GM23338 (cell line): ENCODE measurements around the gene ACTR1A.

Experiments used
- CREB1 ChIP-seq: fragments of 250-450 bp; sonication (Bioruptor Pico); IDR thresholded peaks from 2 replicates; pipeline ENCODE4 v1.5.0; 2020; ENCODE audit warnings: low read depth, mild to moderate bottlenecking, moderate library complexity
- EZH2 ChIP-seq: fragments of 200-600 bp; sonication (generic); IDR thresholded peaks from one replicate; pipeline ENCODE4 v1.8.0; 2017; ENCODE audit warnings: antibody characterized with exemption, mild to moderate bottlenecking, low read depth; ENCODE audit not compliant: unreplicated experiment
- EZH2phosphoT487 ChIP-seq: fragments of 200-600 bp; sonication (generic); IDR thresholded peaks from one replicate; pipeline ENCODE4 v1.8.1; 2018; ENCODE audit warnings: antibody characterized with exemption; ENCODE audit not compliant: unreplicated experiment
- JUNB ChIP-seq: IDR thresholded peaks from one replicate; pipeline ENCODE4 v1.6.1; 2016; ENCODE audit warnings: antibody characterized with exemption; ENCODE audit not compliant: unreplicated experiment
- NANOG ChIP-seq: IDR thresholded peaks from 2 replicates; pipeline ENCODE4 v1.6.1; 2016; ENCODE audit warnings: antibody characterized with exemption, borderline replicate concordance
- POLR2AphosphoS5 ChIP-seq: IDR thresholded peaks from 2 replicates; pipeline ENCODE4 v1.6.1; 2016; ENCODE audit warnings: antibody characterized with exemption, low read depth
- STAT1 ChIP-seq: IDR thresholded peaks from one replicate; pipeline ENCODE4 v1.6.1; 2016; ENCODE audit warnings: antibody characterized with exemption; ENCODE audit not compliant: unreplicated experiment
- ZNF114 ChIP-seq: fragments of 250-450 bp; sonication (Bioruptor Pico); IDR thresholded peaks from 2 replicates; pipeline ENCODE4 v1.5.0; 2020; ENCODE audit warnings: mild to moderate bottlenecking, moderate library complexity
- ZNF331 ChIP-seq: fragments of 250-450 bp; sonication (Bioruptor Pico); IDR thresholded peaks from 2 replicates; pipeline ENCODE4 v1.5.0; 2020; ENCODE audit warnings: low read depth, mild to moderate bottlenecking, moderate library complexity
- TF ChIP-seq, protein P1 (sequence below), 2 experiments: fragments of 200-600 bp in 1 of 2; sonication (generic) in 1 of 2; conservative IDR thresholded peaks; 2 replicates each; pipeline versions ENCODE4 v1.5.1 to v1.6.1; 2016 to 2017; ENCODE audit warnings: antibody characterized with exemption in 2 of 2, low read depth in 2 of 2, mild to moderate bottlenecking in 2 of 2, moderate library complexity in 1 of 2
- TF ChIP-seq, protein P2 (sequence below): IDR thresholded peaks from one replicate; pipeline ENCODE4 v1.6.1; 2018; ENCODE audit warnings: antibody characterized with exemption; ENCODE audit not compliant: unreplicated experiment
- TF ChIP-seq, protein P3 (sequence below): IDR thresholded peaks from 2 replicates; pipeline ENCODE4 v1.6.1; 2016; ENCODE audit warnings: antibody characterized with exemption
- TF ChIP-seq, protein P4 (sequence below): fragments of 250-450 bp; sonication (Bioruptor Pico); IDR thresholded peaks from 2 replicates; pipeline ENCODE4 v1.5.0; 2020; ENCODE audit warnings: mild to moderate bottlenecking, moderate library complexity

DNA sequence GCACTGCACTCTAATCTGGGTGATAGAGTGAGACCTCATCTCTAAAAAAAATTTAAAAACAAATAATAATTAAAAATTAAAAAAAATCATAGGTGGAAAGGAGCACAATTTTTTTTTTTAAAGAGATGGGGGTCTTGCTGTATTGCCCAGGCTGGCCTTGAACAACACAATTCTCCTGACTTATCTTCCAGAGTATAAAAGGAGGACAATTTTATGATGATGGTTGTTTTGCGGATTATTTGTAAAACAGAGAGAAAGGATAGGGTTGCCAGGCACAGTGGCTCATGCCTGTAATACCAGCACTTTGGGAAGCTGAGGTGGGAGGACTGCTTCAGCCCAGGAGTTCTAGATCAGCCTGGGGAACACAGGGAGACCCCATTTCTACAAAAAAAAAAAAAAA is 5.0 kb downstream of the ACTR1A start:
- TF ChIP-seq, protein P1, sequence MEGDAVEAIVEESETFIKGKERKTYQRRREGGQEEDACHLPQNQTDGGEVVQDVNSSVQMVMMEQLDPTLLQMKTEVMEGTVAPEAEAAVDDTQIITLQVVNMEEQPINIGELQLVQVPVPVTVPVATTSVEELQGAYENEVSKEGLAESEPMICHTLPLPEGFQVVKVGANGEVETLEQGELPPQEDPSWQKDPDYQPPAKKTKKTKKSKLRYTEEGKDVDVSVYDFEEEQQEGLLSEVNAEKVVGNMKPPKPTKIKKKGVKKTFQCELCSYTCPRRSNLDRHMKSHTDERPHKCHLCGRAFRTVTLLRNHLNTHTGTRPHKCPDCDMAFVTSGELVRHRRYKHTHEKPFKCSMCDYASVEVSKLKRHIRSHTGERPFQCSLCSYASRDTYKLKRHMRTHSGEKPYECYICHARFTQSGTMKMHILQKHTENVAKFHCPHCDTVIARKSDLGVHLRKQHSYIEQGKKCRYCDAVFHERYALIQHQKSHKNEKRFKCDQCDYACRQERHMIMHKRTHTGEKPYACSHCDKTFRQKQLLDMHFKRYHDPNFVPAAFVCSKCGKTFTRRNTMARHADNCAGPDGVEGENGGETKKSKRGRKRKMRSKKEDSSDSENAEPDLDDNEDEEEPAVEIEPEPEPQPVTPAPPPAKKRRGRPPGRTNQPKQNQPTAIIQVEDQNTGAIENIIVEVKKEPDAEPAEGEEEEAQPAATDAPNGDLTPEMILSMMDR (conservative IDR thresholded peaks at IDR 0.05; ENCODE audit: low read depth in 2 of 2) = no peak
- TF ChIP-seq POLR2AphosphoS5 (no peak), EZH2 (no peak), EZH2phosphoT487 (no peak), ZNF331 (CRISPR knock-in tag) (no peak), CREB1 (CRISPR knock-in tag) (no peak), ZNF114 (CRISPR knock-in tag) (no peak), NANOG (no peak), JUNB (no peak), STAT1 (no peak)
- TF ChIP-seq, protein P2, sequence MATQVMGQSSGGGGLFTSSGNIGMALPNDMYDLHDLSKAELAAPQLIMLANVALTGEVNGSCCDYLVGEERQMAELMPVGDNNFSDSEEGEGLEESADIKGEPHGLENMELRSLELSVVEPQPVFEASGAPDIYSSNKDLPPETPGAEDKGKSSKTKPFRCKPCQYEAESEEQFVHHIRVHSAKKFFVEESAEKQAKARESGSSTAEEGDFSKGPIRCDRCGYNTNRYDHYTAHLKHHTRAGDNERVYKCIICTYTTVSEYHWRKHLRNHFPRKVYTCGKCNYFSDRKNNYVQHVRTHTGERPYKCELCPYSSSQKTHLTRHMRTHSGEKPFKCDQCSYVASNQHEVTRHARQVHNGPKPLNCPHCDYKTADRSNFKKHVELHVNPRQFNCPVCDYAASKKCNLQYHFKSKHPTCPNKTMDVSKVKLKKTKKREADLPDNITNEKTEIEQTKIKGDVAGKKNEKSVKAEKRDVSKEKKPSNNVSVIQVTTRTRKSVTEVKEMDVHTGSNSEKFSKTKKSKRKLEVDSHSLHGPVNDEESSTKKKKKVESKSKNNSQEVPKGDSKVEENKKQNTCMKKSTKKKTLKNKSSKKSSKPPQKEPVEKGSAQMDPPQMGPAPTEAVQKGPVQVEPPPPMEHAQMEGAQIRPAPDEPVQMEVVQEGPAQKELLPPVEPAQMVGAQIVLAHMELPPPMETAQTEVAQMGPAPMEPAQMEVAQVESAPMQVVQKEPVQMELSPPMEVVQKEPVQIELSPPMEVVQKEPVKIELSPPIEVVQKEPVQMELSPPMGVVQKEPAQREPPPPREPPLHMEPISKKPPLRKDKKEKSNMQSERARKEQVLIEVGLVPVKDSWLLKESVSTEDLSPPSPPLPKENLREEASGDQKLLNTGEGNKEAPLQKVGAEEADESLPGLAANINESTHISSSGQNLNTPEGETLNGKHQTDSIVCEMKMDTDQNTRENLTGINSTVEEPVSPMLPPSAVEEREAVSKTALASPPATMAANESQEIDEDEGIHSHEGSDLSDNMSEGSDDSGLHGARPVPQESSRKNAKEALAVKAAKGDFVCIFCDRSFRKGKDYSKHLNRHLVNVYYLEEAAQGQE = no peak
- TF ChIP-seq, protein P3, sequence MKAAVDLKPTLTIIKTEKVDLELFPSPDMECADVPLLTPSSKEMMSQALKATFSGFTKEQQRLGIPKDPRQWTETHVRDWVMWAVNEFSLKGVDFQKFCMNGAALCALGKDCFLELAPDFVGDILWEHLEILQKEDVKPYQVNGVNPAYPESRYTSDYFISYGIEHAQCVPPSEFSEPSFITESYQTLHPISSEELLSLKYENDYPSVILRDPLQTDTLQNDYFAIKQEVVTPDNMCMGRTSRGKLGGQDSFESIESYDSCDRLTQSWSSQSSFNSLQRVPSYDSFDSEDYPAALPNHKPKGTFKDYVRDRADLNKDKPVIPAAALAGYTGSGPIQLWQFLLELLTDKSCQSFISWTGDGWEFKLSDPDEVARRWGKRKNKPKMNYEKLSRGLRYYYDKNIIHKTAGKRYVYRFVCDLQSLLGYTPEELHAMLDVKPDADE = no peak
- TF ChIP-seq, protein P4, sequence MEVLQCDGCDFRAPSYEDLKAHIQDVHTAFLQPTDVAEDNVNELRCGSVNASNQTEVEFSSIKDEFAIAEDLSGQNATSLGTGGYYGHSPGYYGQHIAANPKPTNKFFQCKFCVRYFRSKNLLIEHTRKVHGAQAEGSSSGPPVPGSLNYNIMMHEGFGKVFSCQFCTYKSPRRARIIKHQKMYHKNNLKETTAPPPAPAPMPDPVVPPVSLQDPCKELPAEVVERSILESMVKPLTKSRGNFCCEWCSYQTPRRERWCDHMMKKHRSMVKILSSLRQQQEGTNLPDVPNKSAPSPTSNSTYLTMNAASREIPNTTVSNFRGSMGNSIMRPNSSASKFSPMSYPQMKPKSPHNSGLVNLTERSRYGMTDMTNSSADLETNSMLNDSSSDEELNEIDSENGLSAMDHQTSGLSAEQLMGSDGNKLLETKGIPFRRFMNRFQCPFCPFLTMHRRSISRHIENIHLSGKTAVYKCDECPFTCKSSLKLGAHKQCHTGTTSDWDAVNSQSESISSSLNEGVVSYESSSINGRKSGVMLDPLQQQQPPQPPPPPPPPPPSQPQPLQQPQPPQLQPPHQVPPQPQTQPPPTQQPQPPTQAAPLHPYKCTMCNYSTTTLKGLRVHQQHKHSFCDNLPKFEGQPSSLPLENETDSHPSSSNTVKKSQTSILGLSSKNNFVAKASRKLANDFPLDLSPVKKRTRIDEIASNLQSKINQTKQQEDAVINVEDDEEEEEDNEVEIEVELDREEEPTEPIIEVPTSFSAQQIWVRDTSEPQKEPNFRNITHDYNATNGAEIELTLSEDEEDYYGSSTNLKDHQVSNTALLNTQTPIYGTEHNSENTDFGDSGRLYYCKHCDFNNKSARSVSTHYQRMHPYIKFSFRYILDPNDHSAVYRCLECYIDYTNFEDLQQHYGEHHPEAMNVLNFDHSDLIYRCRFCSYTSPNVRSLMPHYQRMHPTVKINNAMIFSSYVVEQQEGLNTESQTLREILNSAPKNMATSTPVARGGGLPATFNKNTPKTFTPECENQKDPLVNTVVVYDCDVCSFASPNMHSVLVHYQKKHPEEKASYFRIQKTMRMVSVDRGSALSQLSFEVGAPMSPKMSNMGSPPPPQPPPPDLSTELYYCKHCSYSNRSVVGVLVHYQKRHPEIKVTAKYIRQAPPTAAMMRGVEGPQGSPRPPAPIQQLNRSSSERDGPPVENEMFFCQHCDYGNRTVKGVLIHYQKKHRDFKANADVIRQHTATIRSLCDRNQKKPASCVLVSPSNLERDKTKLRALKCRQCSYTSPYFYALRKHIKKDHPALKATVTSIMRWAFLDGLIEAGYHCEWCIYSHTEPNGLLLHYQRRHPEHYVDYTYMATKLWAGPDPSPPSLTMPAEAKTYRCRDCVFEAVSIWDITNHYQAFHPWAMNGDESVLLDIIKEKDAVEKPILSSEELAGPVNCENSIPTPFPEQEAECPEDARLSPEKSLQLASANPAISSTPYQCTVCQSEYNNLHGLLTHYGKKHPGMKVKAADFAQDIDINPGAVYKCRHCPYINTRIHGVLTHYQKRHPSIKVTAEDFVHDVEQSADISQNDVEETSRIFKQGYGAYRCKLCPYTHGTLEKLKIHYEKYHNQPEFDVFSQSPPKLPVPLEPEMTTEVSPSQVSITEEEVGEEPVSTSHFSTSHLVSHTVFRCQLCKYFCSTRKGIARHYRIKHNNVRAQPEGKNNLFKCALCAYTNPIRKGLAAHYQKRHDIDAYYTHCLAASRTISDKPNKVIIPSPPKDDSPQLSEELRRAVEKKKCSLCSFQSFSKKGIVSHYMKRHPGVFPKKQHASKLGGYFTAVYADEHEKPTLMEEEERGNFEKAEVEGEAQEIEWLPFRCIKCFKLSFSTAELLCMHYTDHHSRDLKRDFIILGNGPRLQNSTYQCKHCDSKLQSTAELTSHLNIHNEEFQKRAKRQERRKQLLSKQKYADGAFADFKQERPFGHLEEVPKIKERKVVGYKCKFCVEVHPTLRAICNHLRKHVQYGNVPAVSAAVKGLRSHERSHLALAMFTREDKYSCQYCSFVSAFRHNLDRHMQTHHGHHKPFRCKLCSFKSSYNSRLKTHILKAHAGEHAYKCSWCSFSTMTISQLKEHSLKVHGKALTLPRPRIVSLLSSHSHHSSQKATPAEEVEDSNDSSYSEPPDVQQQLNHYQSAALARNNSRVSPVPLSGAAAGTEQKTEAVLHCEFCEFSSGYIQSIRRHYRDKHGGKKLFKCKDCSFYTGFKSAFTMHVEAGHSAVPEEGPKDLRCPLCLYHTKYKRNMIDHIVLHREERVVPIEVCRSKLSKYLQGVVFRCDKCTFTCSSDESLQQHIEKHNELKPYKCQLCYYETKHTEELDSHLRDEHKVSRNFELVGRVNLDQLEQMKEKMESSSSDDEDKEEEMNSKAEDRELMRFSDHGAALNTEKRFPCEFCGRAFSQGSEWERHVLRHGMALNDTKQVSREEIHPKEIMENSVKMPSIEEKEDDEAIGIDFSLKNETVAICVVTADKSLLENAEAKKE (CRISPR knock-in tag) = no peak
